Measurements from ENCODE around the gene SHISA6. TPM values are rescaled to one million over a fixed set of nuclear protein-coding genes. Genes with fewer than 3 reads are reported as not detected.

SHISA6 gene
- total RNA-seq, 4 donors from 2014 or later: under 0.01 to 0.88 (median 0.26) TPM

DNA sequence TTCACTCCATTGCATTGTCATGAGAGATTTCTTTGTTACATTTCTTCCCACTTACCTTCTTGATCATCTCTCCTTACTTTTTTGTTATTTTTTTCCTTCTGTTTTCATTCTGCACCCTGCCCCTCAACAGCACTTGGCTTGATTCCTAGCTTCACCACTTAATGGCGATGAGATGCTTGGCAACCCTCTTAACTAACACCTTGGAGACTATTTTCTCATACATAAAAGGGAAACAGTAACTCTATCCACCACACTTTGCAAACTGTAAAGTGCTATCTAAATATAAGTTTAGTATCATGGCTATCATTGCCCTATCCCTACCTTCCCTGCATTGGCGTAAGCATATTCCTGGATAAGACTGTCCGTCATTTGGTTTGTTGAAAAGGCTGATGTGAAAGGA lies 177.3 kb downstream of the SHISA6 start:
- Histone ChIP-seq H3K4me1 (no peaks in the 10 kb centered on the region), H3K27me3 (no peaks in the 10 kb centered on the region), H3K9me3 (no peaks in the 10 kb centered on the region), H3K36me3 (no peaks in the 10 kb centered on the region), H3K4me3 (replicated peaks in 1 of 3) (no peak overlapping the region), H3K27ac (no peak overlapping the region)
- DNase-seq: no peak
- 69 to 70% methylated on average over 3 of the region's 3 CpGs for WGBS, 2 donors
- intact Hi-C loops (cut with DNase I): no loop called here
- TF ChIP-seq POLR2A (IDR thresholded peaks at IDR 0.05): no peak
- TF ChIP-seq, protein P1, sequence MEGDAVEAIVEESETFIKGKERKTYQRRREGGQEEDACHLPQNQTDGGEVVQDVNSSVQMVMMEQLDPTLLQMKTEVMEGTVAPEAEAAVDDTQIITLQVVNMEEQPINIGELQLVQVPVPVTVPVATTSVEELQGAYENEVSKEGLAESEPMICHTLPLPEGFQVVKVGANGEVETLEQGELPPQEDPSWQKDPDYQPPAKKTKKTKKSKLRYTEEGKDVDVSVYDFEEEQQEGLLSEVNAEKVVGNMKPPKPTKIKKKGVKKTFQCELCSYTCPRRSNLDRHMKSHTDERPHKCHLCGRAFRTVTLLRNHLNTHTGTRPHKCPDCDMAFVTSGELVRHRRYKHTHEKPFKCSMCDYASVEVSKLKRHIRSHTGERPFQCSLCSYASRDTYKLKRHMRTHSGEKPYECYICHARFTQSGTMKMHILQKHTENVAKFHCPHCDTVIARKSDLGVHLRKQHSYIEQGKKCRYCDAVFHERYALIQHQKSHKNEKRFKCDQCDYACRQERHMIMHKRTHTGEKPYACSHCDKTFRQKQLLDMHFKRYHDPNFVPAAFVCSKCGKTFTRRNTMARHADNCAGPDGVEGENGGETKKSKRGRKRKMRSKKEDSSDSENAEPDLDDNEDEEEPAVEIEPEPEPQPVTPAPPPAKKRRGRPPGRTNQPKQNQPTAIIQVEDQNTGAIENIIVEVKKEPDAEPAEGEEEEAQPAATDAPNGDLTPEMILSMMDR (IDR thresholded peaks at IDR 0.05): no peak

DNA sequence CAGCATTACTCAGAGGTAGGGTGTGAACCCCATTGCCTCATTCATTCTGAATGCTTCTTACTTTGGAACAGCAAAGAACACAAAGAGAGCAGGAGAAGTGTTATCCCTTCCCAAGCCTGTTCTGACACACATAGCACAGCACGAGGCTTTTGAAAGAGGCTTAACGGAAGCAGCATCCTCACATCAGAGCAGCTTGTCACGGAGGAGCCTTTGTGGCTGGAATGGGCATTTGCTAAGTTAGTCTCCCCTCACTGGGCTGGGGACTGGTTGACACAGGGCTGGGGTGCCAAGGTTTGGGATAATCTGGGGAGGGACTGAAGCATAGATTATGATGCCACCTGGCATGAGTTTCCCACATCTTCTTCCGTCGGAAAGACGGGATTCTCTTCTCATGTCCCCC lies 189.7 kb downstream of the SHISA6 start:
- no peak for DNase-seq
- H3K36me3 ChIP-seq: no peaks in the 10 kb centered on the region
- TF ChIP-seq, protein P1 (IDR thresholded peaks at IDR 0.05): no peak
- no peak for TF ChIP-seq POLR2A (IDR thresholded peaks at IDR 0.05)
- H3K9me3 ChIP-seq: no peaks in the 10 kb centered on the region
- H3K4me3 ChIP-seq (replicated peaks in 1 of 3): no peak overlapping the region
- WGBS, 2 donors: 80 to 88% methylated on average over 6 of the region's 6 CpGs
- H3K27ac ChIP-seq: no peak overlapping the region
- H3K4me1 ChIP-seq: no peaks in the 10 kb centered on the region
- intact Hi-C loops (cut with DNase I): no loop called here
- H3K27me3 ChIP-seq: no peaks in the 10 kb centered on the region

DNA sequence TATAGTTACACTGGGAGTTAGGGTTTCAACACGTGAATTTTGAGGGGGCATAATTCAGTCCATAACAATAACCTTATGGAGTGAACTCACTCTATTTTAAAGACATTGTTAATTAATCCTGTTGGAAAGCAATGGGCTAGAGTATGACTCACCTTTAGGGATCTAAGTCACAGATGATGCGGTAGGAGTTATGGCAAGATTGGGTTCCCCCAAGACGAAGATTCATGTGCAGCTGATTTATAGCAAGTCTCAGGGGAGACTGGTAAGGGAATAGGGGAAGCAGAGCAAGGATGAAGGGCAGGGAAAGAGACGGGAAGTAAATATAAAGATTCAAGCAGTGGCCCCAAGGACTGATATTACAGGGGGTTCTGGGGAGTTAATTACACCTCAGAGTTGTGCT lies 197.7 kb downstream of the SHISA6 start:
- WGBS, 2 donors: 82 to 86% methylated on average over 4 of the region's 4 CpGs
- no peaks in the 10 kb centered on the region for H3K27me3 ChIP-seq
- H3K9me3 ChIP-seq: no peaks in the 10 kb centered on the region
- no peaks in the 10 kb centered on the region for H3K4me1 ChIP-seq
- intact Hi-C loops (cut with DNase I): no loop called here
- no peak for DNase-seq
- no peaks in the 10 kb centered on the region for H3K36me3 ChIP-seq
- no peak overlapping the region for H3K27ac ChIP-seq
- TF ChIP-seq, protein P1 (IDR thresholded peaks at IDR 0.05): no peak
- TF ChIP-seq POLR2A (IDR thresholded peaks at IDR 0.05): no peak
- no peak overlapping the region for H3K4me3 ChIP-seq (replicated peaks in 1 of 3)

DNA sequence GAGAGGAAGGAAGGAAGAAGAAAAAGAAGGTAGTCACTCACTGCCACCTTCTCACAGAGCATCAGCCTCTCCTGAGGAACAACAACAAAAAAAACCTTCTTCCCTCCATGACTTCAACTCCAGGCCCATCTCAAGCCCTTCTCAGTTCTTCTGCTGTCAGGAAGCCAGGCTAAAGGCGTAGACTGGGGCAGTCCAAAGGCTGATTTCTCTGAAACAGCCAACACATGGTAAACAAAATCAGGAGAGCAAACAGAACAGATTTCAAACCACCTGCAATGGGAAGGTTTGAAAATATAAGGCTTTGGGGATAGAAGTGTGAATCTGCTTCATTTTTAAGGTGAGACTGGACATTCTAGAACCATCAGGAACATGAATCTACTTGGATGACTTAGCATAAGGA lies 200.0 kb downstream of the SHISA6 start:
- H3K4me3 ChIP-seq (replicated peaks in 1 of 3): no peak overlapping the region
- 85 to 92% methylated on average over 1 of the region's 1 CpG for WGBS, 2 donors
- H3K4me1 ChIP-seq: no peaks in the 10 kb centered on the region
- H3K9me3 ChIP-seq: no peaks in the 10 kb centered on the region
- TF ChIP-seq POLR2A (IDR thresholded peaks at IDR 0.05): no peak
- TF ChIP-seq, protein P1 (IDR thresholded peaks at IDR 0.05): no peak
- no peak overlapping the region for H3K27ac ChIP-seq
- H3K36me3 ChIP-seq: no peaks in the 10 kb centered on the region
- DNase-seq: no peak
- no peaks in the 10 kb centered on the region for H3K27me3 ChIP-seq
- intact Hi-C loops (cut with DNase I): no loop called here

DNA sequence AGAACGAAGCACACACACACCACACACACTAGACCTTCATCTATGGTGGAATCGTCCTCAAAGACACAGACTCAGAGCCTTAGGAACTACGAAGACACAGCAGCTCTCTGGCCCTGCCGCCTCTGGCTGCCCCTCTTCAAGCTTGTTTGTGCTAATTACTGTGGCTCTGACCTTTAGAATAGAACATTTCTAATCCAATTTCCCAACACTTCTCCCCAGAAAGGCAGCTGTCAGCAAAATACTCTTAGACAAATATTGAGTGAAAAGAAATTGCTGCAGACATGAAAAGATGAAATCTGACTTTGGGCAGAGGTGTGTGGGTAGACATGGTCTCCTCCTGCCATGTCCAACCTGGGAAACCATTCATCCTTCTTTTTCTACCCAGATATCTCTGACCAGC lies 205.3 kb downstream of the SHISA6 start:
- intact Hi-C loops (cut with DNase I): no loop called here
- no peaks in the 10 kb centered on the region for H3K36me3 ChIP-seq
- no peaks in the 10 kb centered on the region for H3K9me3 ChIP-seq
- H3K4me3 ChIP-seq (replicated peaks in 1 of 3): no peak overlapping the region
- H3K27ac ChIP-seq: no peak overlapping the region
- no peak for TF ChIP-seq POLR2A (IDR thresholded peaks at IDR 0.05)
- TF ChIP-seq, protein P1 (IDR thresholded peaks at IDR 0.05): no peak
- no peaks in the 10 kb centered on the region for H3K27me3 ChIP-seq
- DNase-seq: no peak
- H3K4me1 ChIP-seq: no peaks in the 10 kb centered on the region
- WGBS, 2 donors: 66 to 90% methylated on average over 4 of the region's 4 CpGs

All from thyroid gland (tissue), 4 donors.